Stimulated activated CD4-positive, alpha-beta T cell treated with anti-CD3 and anti-CD28 coated beads, Interleukin-4, amount 100 ng/mL, for 4 hours (primary cell): ENCODE data around the gene TMTC1.
A peak's percentile ranks its signal among the peaks of the same experiment; 100 is the strongest.
"Not testable (repeated sequence)": the region's sequence is repeated elsewhere in the genome, so short reads cannot be mapped to it uniquely, and the experiment has no call there.

Source experiments
- DNase-seq, 2 experiments: peaks; one replicate each; pipeline ENCODE4 v3.0.0-alpha.2; 2020

Gene TMTC1

GRCh38 chr12:29562110-29562804 lies 221.5 kb downstream of the TMTC1 start:
- no peak for DNase-seq

GRCh38 chr12:29561664-29562071 lies 222.1 kb downstream of the TMTC1 start:
- no peak for DNase-seq

- DNase-seq, result no peak
Measured at GRCh38 chr12:29559198-29559597, 224.5 kb downstream of the TMTC1 start.

- DNase-seq, result no peak
Measured at GRCh38 chr12:29556363-29556762, 227.4 kb downstream of the TMTC1 start.

- not testable (repeated sequence) for DNase-seq
Measured at GRCh38 chr12:29555451-29555850, 228.3 kb downstream of the TMTC1 start.

- DNase-seq, result no peak
Measured at GRCh38 chr12:29552994-29553748, 230.6 kb downstream of the TMTC1 start.

- peak; percentile 31 to 59 for DNase-seq
Measured at GRCh38 chr12:29552324-29552927, 231.3 kb downstream of the TMTC1 start.

- no peak for DNase-seq
Measured at GRCh38 chr12:29551812-29552211, 231.9 kb downstream of the TMTC1 start.

GRCh38 chr12:29547864-29548263 lies 235.9 kb downstream of the TMTC1 start:
- no peak for DNase-seq

GRCh38 chr12:29547151-29547632 lies 236.6 kb downstream of the TMTC1 start:
- DNase-seq, result no peak

- no peak for DNase-seq
Measured at GRCh38 chr12:29546000-29546399, 237.7 kb downstream of the TMTC1 start.

GRCh38 chr12:29545102-29545467 lies 238.7 kb downstream of the TMTC1 start:
- no peak for DNase-seq

GRCh38 chr12:29544428-29545101 lies 239.2 kb downstream of the TMTC1 start:
- no peak for DNase-seq

GRCh38 chr12:29543036-29543435 lies 240.7 kb downstream of the TMTC1 start:
- DNase-seq, result no peak

GRCh38 chr12:29537298-29537697 lies 246.4 kb downstream of the TMTC1 start:
- DNase-seq, result no peak

GRCh38 chr12:29534935-29535334 lies 248.8 kb downstream of the TMTC1 start:
- no peak for DNase-seq

- no peak for DNase-seq
Measured at GRCh38 chr12:29533815-29534489, 249.8 kb downstream of the TMTC1 start.

GRCh38 chr12:29531471-29531870 lies 252.3 kb downstream of the TMTC1 start:
- DNase-seq, result no peak

- no peak for DNase-seq
Measured at GRCh38 chr12:29530436-29530835, 253.3 kb downstream of the TMTC1 start.

- no peak for DNase-seq
Measured at GRCh38 chr12:29528161-29528560, 255.6 kb downstream of the TMTC1 start.

- no peak for DNase-seq
Measured at GRCh38 chr12:29521951-29522350, 261.8 kb downstream of the TMTC1 start.

GRCh38 chr12:29519585-29520182 lies 264.1 kb downstream of the TMTC1 start:
- no peak for DNase-seq
